Erythroblast (primary cell): ENCODE data around the gene DTNB.

ENCODE experiments used
- GATA1 ChIP-seq: IDR thresholded peaks from 2 replicates; pipeline ENCODE4 v1.6.1; 2011; ENCODE audit warnings: low read depth, mild to moderate bottlenecking, control low read depth, low read length, moderate library complexity
- POLR2A ChIP-seq: IDR thresholded peaks from 2 replicates; pipeline ENCODE4 v1.6.1; 2011; ENCODE audit warnings: mild to moderate bottlenecking, low read length

DNA sequence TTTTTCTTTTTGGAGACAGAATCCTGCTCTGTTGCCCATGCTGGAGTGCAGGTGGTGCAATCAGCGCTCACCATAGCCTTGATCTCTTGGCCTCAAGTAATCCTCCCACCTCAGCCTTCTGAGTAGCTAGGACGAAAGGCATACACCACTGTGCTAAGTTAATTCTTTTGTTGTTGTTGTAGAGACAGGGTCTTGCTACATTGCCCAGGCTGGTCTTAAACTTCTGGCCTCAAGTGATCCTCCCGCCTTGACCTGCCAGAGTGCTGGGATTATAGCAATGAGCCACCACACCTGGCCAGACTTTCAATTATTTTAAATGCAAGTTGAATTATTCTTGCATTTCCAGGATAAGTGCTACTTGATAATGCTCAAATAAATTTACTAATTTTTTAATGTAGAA, 126.5 kb downstream of the DTNB start:
- TF ChIP-seq POLR2A (no peak), GATA1 (no peak)
